Stimulated activated naive CD4-positive, alpha-beta T cell treated with Interleukin-2 at 50 U/mL for 16 hours (primary cell): ENCODE data around the gene NR3C2.

Experiments used
- DNase-seq: peaks from one replicate; lab custom pipeline; 2025; lab: John Stamatoyannopoulos, UW

Gene NR3C2

GRCh38 chr4:148312956-148313490 lies 129.2 kb downstream of the NR3C2 start:
- no peak for DNase-seq

GRCh38 chr4:148311526-148311925 lies 130.7 kb downstream of the NR3C2 start:
- DNase-seq = no peak

GRCh38 chr4:148310756-148311155 lies 131.5 kb downstream of the NR3C2 start:
- DNase-seq = no peak

- DNase-seq = no peak
Measured at GRCh38 chr4:148305751-148306150, 136.5 kb downstream of the NR3C2 start.

- DNase-seq = no peak
Measured at GRCh38 chr4:148302416-148302815, 139.8 kb downstream of the NR3C2 start.

GRCh38 chr4:148300877-148301276 lies 141.3 kb downstream of the NR3C2 start:
- no peak for DNase-seq

GRCh38 chr4:148299337-148299736 lies 142.9 kb downstream of the NR3C2 start:
- no peak for DNase-seq

- no peak for DNase-seq
Measured at GRCh38 chr4:148296498-148296897, 145.7 kb downstream of the NR3C2 start.

GRCh38 chr4:148295642-148296041 lies 146.6 kb downstream of the NR3C2 start:
- DNase-seq = no peak

GRCh38 chr4:148293571-148293970 lies 148.6 kb downstream of the NR3C2 start:
- DNase-seq = no peak

GRCh38 chr4:148292686-148293085 lies 149.5 kb downstream of the NR3C2 start:
- no peak for DNase-seq

- no peak for DNase-seq
Measured at GRCh38 chr4:148289740-148290139, 152.5 kb downstream of the NR3C2 start.

- no peak for DNase-seq
Measured at GRCh38 chr4:148288448-148288847, 153.8 kb downstream of the NR3C2 start.

GRCh38 chr4:148287111-148287510 lies 155.1 kb downstream of the NR3C2 start:
- DNase-seq = no peak

GRCh38 chr4:148286012-148286411 lies 156.2 kb downstream of the NR3C2 start:
- no peak for DNase-seq

GRCh38 chr4:148283665-148284064 lies 158.5 kb downstream of the NR3C2 start:
- DNase-seq = no peak

- no peak for DNase-seq
Measured at GRCh38 chr4:148278310-148278709, 163.9 kb downstream of the NR3C2 start.

- DNase-seq = no peak
Measured at GRCh38 chr4:148275266-148275665, 166.9 kb downstream of the NR3C2 start.

- DNase-seq = no peak
Measured at GRCh38 chr4:148273501-148273986, 168.7 kb downstream of the NR3C2 start.

GRCh38 chr4:148271166-148271565 lies 171.0 kb downstream of the NR3C2 start:
- no peak for DNase-seq

- no peak for DNase-seq
Measured at GRCh38 chr4:148270630-148271029, 171.6 kb downstream of the NR3C2 start.

GRCh38 chr4:148268835-148269234 lies 173.4 kb downstream of the NR3C2 start:
- no peak for DNase-seq

- no peak for DNase-seq
Measured at GRCh38 chr4:148266921-148267320, 175.3 kb downstream of the NR3C2 start.

- DNase-seq = no peak
Measured at GRCh38 chr4:148266240-148266639, 176.0 kb downstream of the NR3C2 start.

- no peak for DNase-seq
Measured at GRCh38 chr4:148265627-148266026, 176.6 kb downstream of the NR3C2 start.
